Urinary bladder (tissue), 4 donors: Measurements from ENCODE around the gene CLCN2. TPM values are rescaled to one million over a fixed set of nuclear protein-coding genes. Genes with fewer than 3 reads are reported as not detected.
A peak's percentile ranks its signal among the peaks of the same experiment; 100 is the strongest.

Source experiments
- DNase-seq: peaks from one replicate; pipeline ENCODE4 v3.0.0-alpha.2; 2015; ENCODE audit errors: extremely low spot score
- H3K27ac ChIP-seq: one replicate; pipeline ENCODE4 v1.5.1; 2013; ENCODE audit warnings: low read depth, mild to moderate bottlenecking, moderate library complexity
- H3K36me3 ChIP-seq: one replicate; pipeline ENCODE4 v1.6.1; 2013; ENCODE audit warnings: mild to moderate bottlenecking, moderate library complexity; ENCODE audit not compliant: insufficient read depth
- H3K4me1 ChIP-seq: one replicate; pipeline ENCODE4 v1.6.1; 2013; ENCODE audit warnings: mild to moderate bottlenecking, moderate library complexity; ENCODE audit not compliant: insufficient read depth
- H3K4me3 ChIP-seq: one replicate; pipeline ENCODE4 v1.5.1; 2013; ENCODE audit warnings: low read depth, low read length
- WGBS: extraction: QIAGEN DNeasy Blood & Tissue Kit; methylation state at CpG from one replicate; pipeline ENCODE4 v1.1.7; 2013; 5-methylcytosine and 5-hydroxymethylcytosine counted together
- polyA plus RNA-seq: library from polyadenylated mRNA; stranded (reverse); fragments of 200-250 nt; gene quantifications from one replicate; pipeline ENCODE4 v1.2.3, GENCODE V29; 2013
- total RNA-seq: library from RNA; depleted of rRNA; stranded (reverse); fragments of >200 nt; gene quantifications from one replicate; pipeline ENCODE4 v1.2.3, GENCODE V29; 2014
- donor health status: healthy with polysubstance abuse.
- donor health status: healthy.

CLCN2 gene
- total and polyA plus RNA-seq, 2 donors: 4.7 to 4.8 TPM

DNA sequence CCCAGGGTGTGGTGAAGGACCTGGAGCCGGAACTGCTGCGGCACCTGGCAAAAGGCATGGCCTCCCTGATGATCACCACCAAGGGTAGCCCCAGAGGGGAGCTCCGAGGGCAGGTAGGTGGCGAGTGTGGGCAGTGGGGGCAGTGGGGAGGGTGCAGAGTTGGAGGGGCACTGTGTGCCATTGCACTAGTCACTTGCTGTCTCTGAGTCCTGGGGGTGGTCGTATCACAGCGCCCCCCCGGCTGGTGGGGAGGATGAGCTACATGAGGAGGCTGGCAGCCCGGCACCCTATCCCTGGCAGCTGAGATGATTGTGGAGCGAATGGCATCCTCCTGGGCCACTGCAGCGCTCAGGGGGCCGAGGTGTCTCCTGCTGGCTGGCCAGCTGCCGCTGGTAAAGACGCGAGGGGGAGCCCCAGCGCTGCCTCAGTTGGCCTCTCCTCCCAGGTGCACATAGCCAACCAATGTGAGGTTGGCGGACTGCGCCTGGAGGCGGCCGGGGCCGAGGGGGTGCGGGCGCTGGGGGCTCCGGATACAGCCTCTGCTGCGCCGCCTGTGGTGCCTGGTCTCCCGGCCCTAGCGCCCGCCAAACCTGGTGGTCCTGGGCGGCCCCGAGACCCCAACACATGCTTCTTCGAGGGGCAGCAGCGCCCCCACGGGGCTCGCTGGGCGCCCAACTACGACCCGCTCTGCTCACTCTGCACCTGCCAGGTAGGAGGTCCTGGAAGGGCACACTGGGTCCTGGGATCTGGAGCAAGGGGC, 24.8 kb upstream of the CLCN2 start:
- no peaks in the 10 kb centered on the region for H3K4me1 ChIP-seq
- H3K4me3 ChIP-seq: no peak overlapping the region
- H3K36me3 ChIP-seq: no peaks in the 10 kb centered on the region
- no peak overlapping the region for H3K27ac ChIP-seq
- no peak for DNase-seq
- WGBS: 67% methylated on average over 37 of the region's 37 CpGs

DNA sequence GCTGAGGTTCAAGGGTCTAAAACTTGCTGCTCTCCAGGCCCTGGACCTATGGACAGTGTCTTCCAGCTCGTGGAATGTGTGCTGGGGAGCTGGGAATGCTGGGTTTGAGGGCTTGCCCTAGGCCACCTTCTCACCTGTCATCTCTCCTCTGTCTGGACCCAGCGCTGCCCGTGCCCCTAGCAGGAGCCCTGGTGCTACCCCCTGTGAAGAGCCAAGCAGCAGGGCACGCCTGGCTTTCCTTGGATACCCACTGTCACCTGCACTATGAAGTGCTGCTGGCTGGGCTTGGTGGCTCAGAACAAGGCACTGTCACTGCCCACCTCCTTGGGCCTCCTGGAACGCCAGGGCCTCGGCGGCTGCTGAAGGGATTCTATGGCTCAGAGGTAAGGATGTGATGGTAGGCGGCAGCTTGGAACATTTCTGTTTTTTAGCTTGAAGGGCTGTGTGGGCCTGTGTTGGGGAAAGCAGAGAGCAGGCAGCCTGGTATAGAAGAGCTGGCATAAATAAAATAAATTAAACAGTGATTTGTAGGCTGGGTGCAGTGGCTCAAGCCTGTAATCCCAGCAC, 23.5 kb upstream of the CLCN2 start:
- no peaks in the 10 kb centered on the region for H3K4me1 ChIP-seq
- DNase-seq: no peak
- H3K36me3 ChIP-seq: no peaks in the 10 kb centered on the region
- no peak overlapping the region for H3K4me3 ChIP-seq
- 93% methylated on average over 8 of the region's 8 CpGs for WGBS
- no peak overlapping the region for H3K27ac ChIP-seq

DNA sequence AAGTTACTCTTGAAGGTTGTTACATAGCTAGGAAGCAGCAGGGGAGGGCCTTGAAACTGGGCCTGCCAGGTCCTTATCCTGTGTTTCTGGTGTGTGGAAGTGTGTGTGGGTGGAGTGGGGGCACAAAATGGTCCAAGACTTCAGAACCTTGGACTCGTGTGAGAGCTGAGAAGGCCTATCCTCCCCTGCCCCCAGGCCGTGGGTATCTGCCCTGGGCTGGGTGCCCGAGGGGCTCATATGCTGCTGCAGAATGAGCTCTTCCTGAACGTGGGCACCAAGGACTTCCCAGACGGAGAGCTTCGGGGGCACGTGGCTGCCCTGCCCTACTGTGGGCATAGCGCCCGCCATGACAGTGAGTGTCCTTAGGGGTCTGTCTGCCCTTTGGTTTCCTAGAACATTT, 22.9 kb upstream of the CLCN2 start:
- no peaks in the 10 kb centered on the region for H3K36me3 ChIP-seq
- no peaks in the 10 kb centered on the region for H3K4me1 ChIP-seq
- H3K4me3 ChIP-seq: no peak overlapping the region
- DNase-seq: no peak
- no peak overlapping the region for H3K27ac ChIP-seq
- WGBS: 83% methylated on average over 9 of the region's 9 CpGs

- Histone ChIP-seq H3K27ac (no peak overlapping the region), H3K36me3 (no peaks in the 10 kb centered on the region), H3K4me1 (no peaks in the 10 kb centered on the region), H3K4me3 (no peak overlapping the region)
- whole genome bisulfite sequencing: 92% methylated on average over 15 of the region's 15 CpGs
- DNase-seq: no peak
Measured at GRCh38 chr3:184383033-184383740, 21.8 kb upstream of the CLCN2 start.

DNA sequence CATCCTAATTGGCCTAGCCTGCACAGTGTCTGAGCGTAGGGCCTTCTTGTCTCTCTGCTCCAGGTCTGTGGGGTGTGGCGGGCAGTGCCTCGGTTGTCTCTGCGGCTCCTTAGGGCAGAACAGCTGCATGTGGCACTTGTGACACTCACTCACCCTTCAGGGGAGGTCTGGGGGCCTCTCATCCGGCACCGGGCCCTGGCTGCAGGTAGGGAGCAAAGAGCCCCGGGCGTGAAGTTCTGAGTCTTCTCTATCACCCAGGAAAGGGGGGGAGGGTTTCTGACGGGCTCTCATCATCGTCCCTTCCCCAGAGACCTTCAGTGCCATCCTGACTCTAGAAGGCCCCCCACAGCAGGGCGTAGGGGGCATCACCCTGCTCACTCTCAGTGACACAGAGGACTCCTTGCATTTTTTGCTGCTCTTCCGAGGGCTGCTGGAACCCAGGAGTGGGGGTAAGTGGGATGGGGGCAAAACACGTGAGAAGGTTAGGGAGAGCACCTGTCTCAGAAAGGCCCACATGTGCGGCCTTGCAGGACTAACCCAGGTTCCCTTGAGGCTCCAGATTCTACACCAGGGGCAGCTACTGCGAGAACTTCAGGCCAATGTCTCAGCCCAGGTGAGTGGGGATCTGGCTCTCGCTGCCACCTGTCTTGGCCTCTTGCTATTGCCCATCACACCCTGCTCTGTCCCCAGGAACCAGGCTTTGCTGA, 21.1 kb upstream of the CLCN2 start:
- H3K4me3 ChIP-seq: no peak overlapping the region
- no peaks in the 10 kb centered on the region for H3K4me1 ChIP-seq
- no peak overlapping the region for H3K27ac ChIP-seq
- DNase-seq: no peak
- 88% methylated on average over 16 of the region's 16 CpGs for WGBS
- no peaks in the 10 kb centered on the region for H3K36me3 ChIP-seq

- H3K4me3 ChIP-seq: peak overlapping the region; percentile 69
- WGBS: 22% methylated on average over 55 of the region's 55 CpGs
- no peak overlapping the region for H3K27ac ChIP-seq
- no peaks in the 10 kb centered on the region for H3K36me3 ChIP-seq
- no peak for DNase-seq
- no peaks in the 10 kb centered on the region for H3K4me1 ChIP-seq
Measured at GRCh38 chr3:184381261-184382224, 20.1 kb upstream of the CLCN2 start.

GRCh38 chr3:184380627-184381260, 19.3 kb upstream of the CLCN2 start:
- Histone ChIP-seq H3K27ac (no peak overlapping the region), H3K36me3 (no peaks in the 10 kb centered on the region), H3K4me3 (peak overlapping the region; percentile 69), H3K4me1 (no peaks in the 10 kb centered on the region)
- WGBS: 4% methylated on average over 42 of the region's 42 CpGs
- no peak for DNase-seq

- peak overlapping the region; percentile 69 for H3K4me3 ChIP-seq
- no peak for DNase-seq
- H3K27ac ChIP-seq: no peak overlapping the region
Measured at GRCh38 chr3:184380185-184380626, 18.8 kb upstream of the CLCN2 start.

GRCh38 chr3:184379358-184380184, 18.2 kb upstream of the CLCN2 start, which contains the start of gene CHRD:
CHRD (plus strand) TSS chr3:184380054; CDS start chr3:184380319, 265 bp downstream.
- DNase-seq: no peak
- no peaks in the 10 kb centered on the region for H3K36me3 ChIP-seq
- H3K4me3 ChIP-seq: peak within 1 kb of the TSS; percentile 69
- H3K27ac ChIP-seq: peak within 1 kb of the TSS; percentile 30
- WGBS: 11% methylated on average over 63 of the region's 71 CpGs
- no peaks in the 10 kb centered on the region for H3K4me1 ChIP-seq

More at GRCh38 chr3:184380185-184380626, 18.8 kb upstream of the CLCN2 start:
- WGBS: under 1% methylated on average over 56 of the region's 62 CpGs
- H3K36me3 ChIP-seq: no peaks in the 10 kb centered on the region
- no peaks in the 10 kb centered on the region for H3K4me1 ChIP-seq

- no peaks in the 10 kb centered on the region for H3K4me1 ChIP-seq
- no peak overlapping the region for H3K27ac ChIP-seq
- no peak overlapping the region for H3K4me3 ChIP-seq
- DNase-seq: no peak
- 75% methylated on average over 10 of the region's 10 CpGs for WGBS
- no peaks in the 10 kb centered on the region for H3K36me3 ChIP-seq
Measured at GRCh38 chr3:184378651-184379357, 17.4 kb upstream of the CLCN2 start.

- 71% methylated on average over 7 of the region's 7 CpGs for WGBS
- H3K27ac ChIP-seq: no peak within 1 kb of the TSS
- no peak for DNase-seq
- H3K4me3 ChIP-seq: no peak within 1 kb of the TSS
- H3K4me1 ChIP-seq: no peaks in the 10 kb centered on the region
- H3K36me3 ChIP-seq: no peaks in the 10 kb centered on the region
Measured at GRCh38 chr3:184377882-184378445, 16.6 kb upstream of the CLCN2 start, which contains the start of gene THPO. THPO (minus strand) TSS chr3:184378207; CDS start chr3:184376259, 1,948 bp downstream.
